ENCODE data around the gene ZSCAN10. TPM values are rescaled to one million over a fixed set of nuclear protein-coding genes. Genes with fewer than 3 reads are reported as not detected.
A peak's percentile ranks its signal among the peaks of the same experiment; 100 is the strongest.
"Not testable (repeated sequence)": the region's sequence is repeated elsewhere in the genome, so short reads cannot be mapped to it uniquely, and the experiment has no call there.

The ZSCAN10 gene
- total RNA-seq, 1 donor from 2014 or later: not detected

- DNase-seq (ENCODE audit: low read depth): no peak
Measured at GRCh38 chr16:3063625-3064386, 35.3 kb downstream of the ZSCAN10 start.

- DNase-seq (ENCODE audit: low read depth): no peak
Measured at GRCh38 chr16:3062553-3062952, 36.5 kb downstream of the ZSCAN10 start.

GRCh38 chr16:3060339-3061127 is 38.6 kb downstream of the ZSCAN10 start:
- DNase-seq (ENCODE audit: low read depth): no peak

- DNase-seq (ENCODE audit: low read depth): no peak
Measured at GRCh38 chr16:3059723-3060242, 39.3 kb downstream of the ZSCAN10 start.

- DNase-seq (ENCODE audit: low read depth): peak; percentile 62
Measured at GRCh38 chr16:3059041-3059722, 39.9 kb downstream of the ZSCAN10 start.

GRCh38 chr16:3058139-3059030 is 40.7 kb downstream of the ZSCAN10 start:
- peak; percentile 21 for DNase-seq (ENCODE audit: low read depth)

- no peak for DNase-seq (ENCODE audit: low read depth)
Measured at GRCh38 chr16:3057181-3058138, 41.6 kb downstream of the ZSCAN10 start.

- DNase-seq (ENCODE audit: low read depth): no peak
Measured at GRCh38 chr16:3056336-3057180, 42.5 kb downstream of the ZSCAN10 start.

GRCh38 chr16:3055734-3056115 is 43.4 kb downstream of the ZSCAN10 start:
- DNase-seq (ENCODE audit: low read depth): not testable (repeated sequence)

GRCh38 chr16:3054965-3055733 is 43.9 kb downstream of the ZSCAN10 start:
- no peak for DNase-seq (ENCODE audit: low read depth)

GRCh38 chr16:3053330-3053710 is 45.8 kb downstream of the ZSCAN10 start:
- DNase-seq (ENCODE audit: low read depth): not testable (repeated sequence)

GRCh38 chr16:3052571-3053329 is 46.3 kb downstream of the ZSCAN10 start:
- not testable (repeated sequence) for DNase-seq (ENCODE audit: low read depth)

- no peak for DNase-seq (ENCODE audit: low read depth)
Measured at GRCh38 chr16:3051494-3051893, 47.6 kb downstream of the ZSCAN10 start.

GRCh38 chr16:3051009-3051408 is 48.1 kb downstream of the ZSCAN10 start:
- no peak for DNase-seq (ENCODE audit: low read depth)

GRCh38 chr16:3050487-3050886 is 48.6 kb downstream of the ZSCAN10 start:
- no peak for DNase-seq (ENCODE audit: low read depth)

GRCh38 chr16:3049921-3050481 is 49.1 kb downstream of the ZSCAN10 start:
- no peak for DNase-seq (ENCODE audit: low read depth)

GRCh38 chr16:3047387-3047720 is 51.7 kb downstream of the ZSCAN10 start:
- no peak for DNase-seq (ENCODE audit: low read depth)
